Measurements from ENCODE around the gene MRPS18C. TPM values are rescaled to one million over a fixed set of nuclear protein-coding genes. Genes with fewer than 3 reads are reported as not detected.

The MRPS18C gene
- total and polyA plus RNA-seq, 9 of the 15 experiments (the other 6 are each of a cell fraction or from before 2014, with no cell fraction given): 54.3 to 390 (median 138) TPM

GRCh38 chr4:83484500-83485461, 28.9 kb downstream of the MRPS18C start, which contains the start of gene ABRAXAS1 (continued):
- peak; percentile 39 for TF ChIP-seq PRDM10 (IDR thresholded peaks at IDR 0.05; ENCODE audit: partially characterized antibody)
- no peak for TF ChIP-seq ERF (CRISPR knock-in tag; IDR thresholded peaks at IDR 0.05)
- TF ChIP-seq, protein P1, sequence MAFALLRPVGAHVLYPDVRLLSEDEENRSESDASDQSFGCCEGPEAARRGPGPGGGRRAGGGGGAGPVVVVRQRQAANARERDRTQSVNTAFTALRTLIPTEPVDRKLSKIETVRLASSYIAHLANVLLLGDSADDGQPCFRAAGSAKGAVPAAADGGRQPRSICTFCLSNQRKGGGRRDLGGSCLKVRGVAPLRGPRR (CRISPR knock-in tag; IDR thresholded peaks at IDR 0.05): no peak
- no peak for TF ChIP-seq MEF2D (tag; conservative IDR thresholded peaks at IDR 0.05; ENCODE audit: low read depth)
- no peak for TF ChIP-seq ZNF586 (CRISPR knock-in tag; conservative IDR thresholded peaks at IDR 0.05)
- TF ChIP-seq STAT5B (CRISPR knock-in tag; IDR thresholded peaks at IDR 0.05): no peak
- no peak for TF ChIP-seq TGIF2 (CRISPR knock-in tag; IDR thresholded peaks at IDR 0.05)
- TF ChIP-seq ZNF263 (CRISPR knock-in tag; IDR thresholded peaks at IDR 0.05; ENCODE audit: borderline replicate concordance): peak; percentile 73; the same call in 1 of the 2 replicates
- TF ChIP-seq POLR3G (IDR thresholded peaks at IDR 0.05; ENCODE audit: extremely low read depth, insufficient read length, insufficient replicate concordance): no peak
- peak; percentile 73 for TF ChIP-seq CREM (IDR thresholded peaks at IDR 0.05; ENCODE audit: low read depth)
- TF ChIP-seq, protein P2, sequence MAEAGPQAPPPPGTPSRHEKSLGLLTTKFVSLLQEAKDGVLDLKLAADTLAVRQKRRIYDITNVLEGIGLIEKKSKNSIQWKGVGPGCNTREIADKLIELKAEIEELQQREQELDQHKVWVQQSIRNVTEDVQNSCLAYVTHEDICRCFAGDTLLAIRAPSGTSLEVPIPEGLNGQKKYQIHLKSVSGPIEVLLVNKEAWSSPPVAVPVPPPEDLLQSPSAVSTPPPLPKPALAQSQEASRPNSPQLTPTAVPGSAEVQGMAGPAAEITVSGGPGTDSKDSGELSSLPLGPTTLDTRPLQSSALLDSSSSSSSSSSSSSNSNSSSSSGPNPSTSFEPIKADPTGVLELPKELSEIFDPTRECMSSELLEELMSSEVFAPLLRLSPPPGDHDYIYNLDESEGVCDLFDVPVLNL (CRISPR knock-in tag; IDR thresholded peaks at IDR 0.05; ENCODE audit: low read depth): no peak
- TF ChIP-seq XRCC3 (IDR thresholded peaks at IDR 0.05): no peak
- no peak for TF ChIP-seq ZNF354B (CRISPR knock-in tag; IDR thresholded peaks at IDR 0.05)
- TF ChIP-seq ZNF408 (CRISPR knock-in tag; IDR thresholded peaks at IDR 0.05; ENCODE audit: low read depth): no peak
- no peak for TF ChIP-seq ZNF764 (CRISPR knock-in tag; IDR thresholded peaks at IDR 0.05; ENCODE audit: low read depth)
- peak; percentile 46; the same call in 1 of the 2 replicates for TF ChIP-seq ETS1 (conservative IDR thresholded peaks at IDR 0.05; ENCODE audit: control insufficient read depth, low read depth, low read length)
- no peak for TF ChIP-seq CSDE1 (IDR thresholded peaks at IDR 0.05)
- TF ChIP-seq TCF7 (IDR thresholded peaks at IDR 0.05; ENCODE audit: borderline replicate concordance): no peak
- TF ChIP-seq SRF (CRISPR knock-in tag; IDR thresholded peaks at IDR 0.05): no peak; a peak in 1 of 4 replicates
- TF ChIP-seq USF2 (CRISPR knock-in tag; IDR thresholded peaks at IDR 0.05): no peak
- TF ChIP-seq ARHGAP35 (IDR thresholded peaks at IDR 0.05; ENCODE audit: partially characterized antibody): peak; percentile 37
